HTERT RPE-1 (cell line): Measurements from ENCODE around the gene NREP.

Experiments used
- in situ Hi-C: fragments of 300-500 bp; cut with MboI; formaldehyde crosslinking; loops from 4 replicates; pipeline ENCODE4 v1.14.3; 2020; ENCODE audit warnings: low sequenced_read_pairs

Gene NREP

GRCh38 chr5:111765613-111766571 lies 8.9 kb upstream of the NREP start:
- in situ Hi-C loops = no loop called here

GRCh38 chr5:111764019-111764418 lies 7.0 kb upstream of the NREP start:
- in situ Hi-C loops = no loop called here

GRCh38 chr5:111762895-111763294 lies 5.9 kb upstream of the NREP start:
- in situ Hi-C loops = no loop called here

- in situ Hi-C loops = no loop called here
Measured at GRCh38 chr5:111758284-111758628, 1.3 kb upstream of the NREP start.

- in situ Hi-C loops = no loop called here
Measured at GRCh38 chr5:111757355-111758283, 625 bp upstream of the NREP start.

- in situ Hi-C loops = no loop called here
Measured at GRCh38 chr5:111755942-111756381, 1.0 kb downstream of the NREP start.

- in situ Hi-C loops = no loop called here
Measured at GRCh38 chr5:111755345-111755941, 1.6 kb downstream of the NREP start.

- in situ Hi-C loops = no loop called here
Measured at GRCh38 chr5:111753884-111754589, 3.0 kb downstream of the NREP start.

- in situ Hi-C loops = no loop called here
Measured at GRCh38 chr5:111752426-111752965, 4.5 kb downstream of the NREP start.

- in situ Hi-C loops = no loop called here
Measured at GRCh38 chr5:111749303-111750026, 7.5 kb downstream of the NREP start.

GRCh38 chr5:111748304-111748763 lies 8.7 kb downstream of the NREP start:
- in situ Hi-C loops = no loop called here

- in situ Hi-C loops = no loop called here
Measured at GRCh38 chr5:111747337-111747736, 9.7 kb downstream of the NREP start.

- in situ Hi-C loops = no loop called here
Measured at GRCh38 chr5:111746791-111747190, 10.2 kb downstream of the NREP start.

- in situ Hi-C loops = no loop called here
Measured at GRCh38 chr5:111745075-111745739, 11.8 kb downstream of the NREP start.

GRCh38 chr5:111744455-111744854 lies 12.5 kb downstream of the NREP start:
- in situ Hi-C loops = no loop called here

GRCh38 chr5:111743988-111744387 lies 13.0 kb downstream of the NREP start:
- in situ Hi-C loops = no loop called here

GRCh38 chr5:111743512-111743911 lies 13.5 kb downstream of the NREP start:
- in situ Hi-C loops = no loop called here

- in situ Hi-C loops = no loop called here
Measured at GRCh38 chr5:111742177-111742994, 14.6 kb downstream of the NREP start.
